OCI-LY7 (cell line): ENCODE data around the gene MPZL2. TPM values are rescaled to one million over a fixed set of nuclear protein-coding genes. Genes with fewer than 3 reads are reported as not detected.

Experiments
- BruUV-seq: library from RNA; stranded (reverse); fragments of 400-500 nt; replicated peaks from 2 replicates; lab custom pipeline; 2021; lab: Mats Ljungman, UMichigan
- CTCF ChIA-PET: fragments of 300-600 bp; sonication (Branson Sonifier 250); formaldehyde crosslinking; loops from one replicate; lab custom pipeline; 2022; ENCODE audit warnings: antibody characterized with exemption; ENCODE audit not compliant: unreplicated experiment; lab: Charles Lee
- POLR2A ChIA-PET: fragments of 300-600 bp; sonication (Branson Sonifier 250); formaldehyde crosslinking; loops from one replicate; lab custom pipeline; 2022; ENCODE audit warnings: antibody characterized with exemption; lab: Charles Lee
- DNase-seq: peaks from one replicate; pipeline ENCODE4 v3.0.0-alpha.2; 2015; ENCODE audit warnings: low spot score
- H2AFZ ChIP-seq: fragments of 200-600 bp; sonication (generic), shearing (Covaris generic); 2 replicates; pipeline ENCODE4 v1.6.1; 2014; ENCODE audit warnings: mild to moderate bottlenecking, antibody characterized with exemption, low read length, moderate library complexity
- H3K27ac ChIP-seq: fragments of 200-600 bp; sonication (generic); 2 replicates; pipeline ENCODE4 v1.5.1; 2014; ENCODE audit warnings: mixed run types, low read depth, mild to moderate bottlenecking, moderate library complexity, low read length, inconsistent platforms; ENCODE audit not compliant: poor library complexity, severe bottlenecking
- H3K36me3 ChIP-seq: fragments of 200-600 bp; sonication (generic); 2 replicates; pipeline ENCODE4 v1.6.1; 2014; ENCODE audit warnings: mild to moderate bottlenecking, antibody characterized with exemption, low read length, moderate library complexity, mixed read lengths; ENCODE audit not compliant: insufficient read depth
- H3K4me1 ChIP-seq: fragments of 200-600 bp; sonication (generic); 2 replicates; pipeline ENCODE4 v1.5.1; 2014; ENCODE audit warnings: mild to moderate bottlenecking, low read length; ENCODE audit not compliant: insufficient read depth, poor library complexity, severe bottlenecking
- H3K4me2 ChIP-seq: fragments of 200-600 bp; sonication (generic); 2 replicates; pipeline ENCODE4 v1.6.1; 2014; ENCODE audit warnings: mild to moderate bottlenecking, low read length
- H3K4me3 ChIP-seq: fragments of 200-600 bp; sonication (generic); 2 replicates; pipeline ENCODE4 v1.5.1; 2014; ENCODE audit warnings: mild to moderate bottlenecking, low read depth, low read length; ENCODE audit not compliant: poor library complexity, severe bottlenecking
- H3K79me2 ChIP-seq: fragments of 200-600 bp; sonication (generic); 2 replicates; pipeline ENCODE4 v1.6.1; 2016; ENCODE audit warnings: low read depth, mild to moderate bottlenecking, low read length, moderate library complexity, mixed read lengths; ENCODE audit not compliant: insufficient read depth
- H3K9me2 ChIP-seq: fragments of 200-600 bp; sonication (generic); 2 replicates; pipeline ENCODE4 v1.6.1; 2016; ENCODE audit warnings: mild to moderate bottlenecking, low read length, mixed read lengths; ENCODE audit not compliant: insufficient read depth
- H3K9me3 ChIP-seq: fragments of 200-600 bp; sonication (generic); 2 replicates; pipeline ENCODE4 v1.6.1; 2014; ENCODE audit warnings: mild to moderate bottlenecking, mixed run types, low read length, mixed read lengths
- H4K20me1 ChIP-seq: fragments of 200-600 bp; sonication (generic); 2 replicates; pipeline ENCODE4 v1.6.1; 2014; ENCODE audit warnings: mild to moderate bottlenecking, antibody characterized with exemption, low read length, moderate library complexity, mixed read lengths; ENCODE audit not compliant: insufficient read depth
- CTCF ChIP-seq: fragments of 200-600 bp; sonication (generic); conservative IDR thresholded peaks from 2 replicates; pipeline ENCODE4 v1.5.1; 2014; ENCODE audit warnings: mild to moderate bottlenecking, antibody characterized with exemption, low read length, moderate library complexity, mixed read lengths
- EZH2phosphoT487 ChIP-seq: fragments of 200-600 bp; sonication (generic); IDR thresholded peaks from 2 replicates; pipeline ENCODE4 v1.6.1; 2018; ENCODE audit warnings: low read depth, borderline replicate concordance, mild to moderate bottlenecking, mixed run types, antibody characterized with exemption, low read length, moderate library complexity, mixed read lengths
- intact Hi-C: fragments of 100-400 bp; cut with micrococcal nuclease; formaldehyde crosslinking; loops from one replicate; pipeline ENCODE4 v1.10.0; 2022; ENCODE audit not compliant: unreplicated experiment
- total RNA-seq, 2 experiments: library from RNA; depleted of rRNA in 1 of 2; stranded (reverse); fragments of >200 nt in 1 of 2; shearing (Covaris generic) in 1 of 2; gene quantifications; 2 replicates each; pipeline ENCODE4 v1.2.3, GENCODE V29; 2014 to 2022

The MPZL2 gene
- total RNA-seq, 2 experiments from 2014 or later = not detected

DNA sequence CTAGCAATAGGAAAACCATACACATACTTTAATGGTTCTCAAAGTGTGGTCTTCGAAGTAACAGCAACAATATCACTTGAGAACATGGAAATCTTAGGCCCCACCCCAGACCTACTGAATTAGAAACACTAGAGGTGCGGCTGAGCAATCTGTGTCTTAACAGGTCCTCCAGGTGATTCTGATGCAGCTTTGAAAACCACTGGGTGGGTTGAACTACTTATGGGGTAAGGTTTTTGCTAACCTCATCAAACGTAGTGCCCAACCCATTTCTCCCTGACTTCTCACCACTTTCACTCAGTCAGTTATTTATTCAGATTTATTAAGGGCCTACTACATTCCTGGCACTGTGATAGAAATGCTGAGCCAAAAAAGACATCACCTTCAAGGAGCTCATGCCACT is 3.7 kb downstream of the MPZL2 start:
- ChIA-PET CTCF (interaction anchor here (1.0 kb wide), 1 partner anchor 13 kb away, joined by 3 read pairs; no protein-coding TSS in a partner anchor), POLR2A (interaction anchor here (0.5 to 1.6 kb wide), 4 partner anchors 8 to 1013 kb away, joined by 3 to 6 read pairs (median 4); partner anchors contain the start of gene MPZL3)
- Histone ChIP-seq H3K4me1 (no peaks in the 10 kb centered on the region), H3K9me3 (peaks cover 8% of the 10 kb centered on the region; the same call in 1 of the 2 replicates), H3K4me3 (no peak overlapping the region), H3K4me2 (no peak overlapping the region), H4K20me1 (no peaks in the 10 kb centered on the region), H3K9me2 (no peaks in the 10 kb centered on the region), H3K79me2 (no peaks in the 10 kb centered on the region), H3K36me3 (no peaks in the 10 kb centered on the region), H2AFZ (no peak overlapping the region), H3K27ac (no peak overlapping the region)
- no TSS peak for BruUV-seq
- no peak for DNase-seq
- intact Hi-C loops = no loop called here
- TF ChIP-seq EZH2phosphoT487 = no peak
- TF ChIP-seq CTCF = no peak

GRCh38 chr11:118259138-118259537 is 5.0 kb downstream of the MPZL2 start:
- intact Hi-C loops = loop anchor here (5.0 kb wide), 2 partner anchors 62 to 93 kb away; no protein-coding TSS in a partner anchor

More at GRCh38 chr11:118259138-118259537, 5.0 kb downstream of the MPZL2 start:
- CTCF ChIA-PET = no interaction called here
- Histone ChIP-seq H3K9me2 (no peaks in the 10 kb centered on the region), H3K4me2 (no peak overlapping the region), H3K4me1 (no peaks in the 10 kb centered on the region), H3K36me3 (no peaks in the 10 kb centered on the region), H3K9me3 (peaks cover 8% of the 10 kb centered on the region; the same call in 1 of the 2 replicates), H4K20me1 (no peaks in the 10 kb centered on the region), H3K27ac (no peak overlapping the region), H3K4me3 (no peak overlapping the region), H2AFZ (no peak overlapping the region), H3K79me2 (no peaks in the 10 kb centered on the region)
- BruUV-seq = no TSS peak
- TF ChIP-seq EZH2phosphoT487 = no peak
- no peak for TF ChIP-seq CTCF
- POLR2A ChIA-PET = no interaction called here
- no peak for DNase-seq
